Superior temporal gyrus (tissue), 1 donor: ENCODE data around the gene HK1.
"Not testable (repeated sequence)": the region's sequence is repeated elsewhere in the genome, so short reads cannot be mapped to it uniquely, and the experiment has no call there.

ENCODE experiments used
- DNase-seq: peaks from one replicate; pipeline ENCODE4 v3.0.0-alpha.2; 2016; ENCODE audit errors: extremely low spot score

The HK1 gene

DNA sequence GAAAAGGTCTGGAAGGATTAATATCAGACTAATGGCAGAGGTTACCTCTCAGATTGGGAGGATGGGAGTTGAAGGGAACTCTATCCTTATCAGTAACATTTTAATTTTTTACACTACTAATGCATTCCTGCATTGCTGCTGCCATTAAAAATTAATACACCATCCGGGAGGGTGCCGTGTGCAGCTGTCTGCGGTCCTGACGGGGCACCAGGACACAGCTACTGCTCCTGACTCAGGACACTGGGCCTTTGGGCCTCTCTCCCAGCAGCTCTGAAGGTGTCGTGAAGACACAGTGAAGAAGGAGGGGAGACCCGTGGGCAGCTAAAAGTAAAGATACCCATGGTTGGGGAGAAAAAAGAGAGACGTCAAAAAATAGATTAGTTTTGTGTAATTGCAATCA, 23.4 kb upstream of the HK1 start:
- DNase-seq: no peak

DNA sequence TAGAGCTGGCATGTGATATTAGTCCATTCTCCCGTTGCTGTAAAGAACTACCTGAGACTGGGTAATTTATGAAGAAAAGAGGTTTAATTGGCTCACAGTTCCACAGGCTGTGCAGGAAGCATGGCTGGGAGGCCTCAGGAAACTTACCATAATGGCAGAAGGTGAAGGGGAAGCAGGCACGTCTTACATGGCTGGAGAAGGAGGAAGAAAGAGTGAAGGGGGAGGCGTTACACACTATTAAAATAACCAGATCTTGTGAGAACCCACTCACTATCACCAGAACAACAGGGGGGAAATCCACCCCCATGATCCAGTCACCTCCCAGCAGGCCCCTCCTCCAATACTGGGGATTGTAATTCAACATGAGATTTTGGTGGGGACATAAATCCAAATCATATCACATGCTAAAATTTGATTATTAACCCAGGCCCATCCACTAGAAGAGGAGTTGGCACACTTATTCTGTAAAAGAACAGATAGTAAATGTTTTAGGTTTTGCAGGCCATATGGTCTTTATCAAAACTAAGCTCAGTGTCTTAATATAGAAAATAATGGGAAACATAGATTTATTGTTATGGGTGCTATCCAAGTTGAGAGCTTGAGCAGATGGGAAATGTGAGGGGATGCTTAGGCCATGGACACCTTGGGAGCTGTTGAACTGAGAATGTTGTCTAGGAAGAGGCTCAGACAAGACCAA, 18.6 kb upstream of the HK1 start:
- DNase-seq: no peak

DNA sequence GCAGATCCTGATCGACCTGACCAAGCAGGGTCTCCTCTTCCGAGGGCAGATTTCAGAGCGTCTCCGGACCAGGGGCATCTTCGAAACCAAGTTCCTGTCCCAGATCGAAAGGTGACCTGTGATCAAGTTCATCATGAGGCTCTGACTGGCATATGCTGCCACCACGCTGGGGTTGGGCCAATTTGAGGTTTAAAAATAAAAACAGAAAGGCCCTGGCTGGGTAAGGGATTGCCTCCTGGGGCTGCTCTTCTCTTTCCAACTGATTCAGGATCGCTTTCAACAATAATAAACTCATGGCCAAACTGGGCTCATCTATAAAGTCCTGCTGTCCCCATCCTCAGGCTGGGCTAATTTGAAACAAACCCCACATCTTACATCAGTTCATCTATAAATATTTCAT, 17.1 kb upstream of the HK1 start:
- DNase-seq: no peak

DNA sequence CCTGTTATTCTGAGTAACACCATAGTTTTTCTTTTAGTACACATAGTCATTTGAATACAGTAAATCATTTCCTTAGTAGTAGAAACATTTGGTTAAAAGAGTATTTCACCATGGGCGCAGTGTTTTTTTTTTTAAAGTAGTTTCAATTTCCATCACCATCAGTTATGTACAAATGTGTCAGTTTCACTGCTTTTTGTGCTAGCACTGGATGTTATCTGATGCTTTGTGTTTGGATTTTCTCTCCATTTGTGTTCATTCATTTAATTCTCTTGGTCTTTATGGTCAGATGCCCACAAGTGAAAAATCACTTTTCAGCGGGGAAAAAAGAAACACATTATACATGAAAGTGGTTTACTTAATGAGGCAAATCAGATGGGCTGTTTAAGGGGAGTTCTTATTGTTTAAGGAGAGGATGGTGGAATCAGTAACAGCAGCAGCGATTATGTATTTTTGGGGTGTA, 16.0 kb upstream of the HK1 start:
- DNase-seq: no peak

DNA sequence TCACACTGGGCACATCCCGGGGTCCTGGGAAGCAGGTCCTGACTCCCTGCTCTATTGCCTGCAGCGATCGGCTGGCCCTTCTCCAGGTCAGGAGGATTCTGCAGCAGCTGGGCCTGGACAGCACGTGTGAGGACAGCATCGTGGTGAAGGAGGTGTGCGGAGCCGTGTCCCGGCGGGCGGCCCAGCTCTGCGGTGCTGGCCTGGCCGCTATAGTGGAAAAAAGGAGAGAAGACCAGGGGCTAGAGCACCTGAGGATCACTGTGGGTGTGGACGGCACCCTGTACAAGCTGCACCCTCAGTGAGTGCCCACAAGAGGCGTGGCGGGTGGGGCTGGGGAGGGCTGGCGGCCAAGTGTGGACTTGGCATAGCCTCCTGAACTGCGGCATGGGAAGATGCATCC, 12.8 kb upstream of the HK1 start:
- DNase-seq: no peak

DNA sequence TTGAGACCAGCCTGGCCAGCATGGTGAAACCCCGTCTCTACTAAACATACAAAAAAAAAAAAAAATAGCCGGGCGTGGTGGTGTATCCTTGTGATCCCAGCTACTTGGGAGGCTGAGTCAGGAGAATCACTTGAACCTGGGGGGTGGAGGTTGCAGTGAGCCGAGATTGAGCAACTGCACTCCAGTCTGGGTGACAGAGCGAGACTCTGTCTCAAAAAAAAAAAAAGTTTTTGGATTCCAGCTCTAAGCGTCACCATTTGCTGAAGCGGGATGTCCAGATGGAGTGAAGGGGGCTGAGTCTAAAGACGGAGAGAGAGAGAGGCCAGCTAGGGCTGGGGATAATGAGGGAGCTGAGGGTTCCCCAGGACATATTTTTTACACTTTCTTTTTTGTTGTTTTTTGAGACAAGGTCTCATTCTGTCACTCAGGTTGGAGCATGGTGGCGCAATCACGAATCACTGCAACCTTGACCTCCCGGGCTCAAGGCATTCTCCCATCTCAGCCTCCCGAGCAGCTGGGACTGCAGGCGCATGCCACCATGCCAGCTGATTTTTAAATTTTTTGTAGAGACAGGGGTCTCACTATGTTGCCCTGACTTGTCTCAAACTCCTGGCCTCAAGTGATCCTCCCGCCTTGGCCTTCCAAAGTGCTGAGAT, 9.4 kb upstream of the HK1 start:
- DNase-seq: no peak

DNA sequence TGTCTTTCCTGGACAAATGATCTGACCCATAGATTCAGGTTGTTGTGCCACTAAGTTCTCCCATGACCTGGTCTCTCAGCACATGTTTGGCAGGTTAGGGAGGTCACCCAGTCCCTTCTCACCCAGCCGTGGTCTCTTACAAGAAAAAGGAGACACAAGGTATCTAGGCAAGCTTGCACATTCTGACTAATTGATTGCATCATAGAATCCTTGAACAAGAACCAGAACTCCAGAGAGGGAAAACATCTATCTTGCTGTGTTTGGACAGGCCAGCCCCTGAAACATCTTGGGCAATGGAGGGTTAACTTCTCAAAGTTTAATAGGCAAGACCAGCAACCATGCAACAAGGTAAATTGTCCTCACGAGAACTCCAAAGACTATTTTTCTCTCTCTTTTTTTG, 8.5 kb upstream of the HK1 start:
- DNase-seq: no peak

DNA sequence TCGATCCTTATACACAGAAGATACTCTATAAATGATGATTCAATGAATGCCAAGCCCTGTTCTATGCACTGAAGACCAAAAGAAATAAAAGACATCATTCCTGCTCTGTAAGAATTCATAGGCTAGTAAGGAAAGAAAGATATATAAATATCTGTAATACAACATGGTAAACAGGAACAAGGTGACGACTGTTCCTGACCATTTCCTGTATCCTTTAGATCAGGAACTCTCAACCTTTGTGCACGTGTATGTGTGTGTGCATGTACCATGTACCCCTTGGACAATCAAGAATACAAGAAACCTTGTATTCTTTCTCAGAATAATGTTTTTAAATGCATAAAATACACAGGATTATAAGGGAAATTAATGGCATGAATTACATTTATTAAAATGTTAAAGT, 7.3 kb upstream of the HK1 start:
- no peak for DNase-seq

DNA sequence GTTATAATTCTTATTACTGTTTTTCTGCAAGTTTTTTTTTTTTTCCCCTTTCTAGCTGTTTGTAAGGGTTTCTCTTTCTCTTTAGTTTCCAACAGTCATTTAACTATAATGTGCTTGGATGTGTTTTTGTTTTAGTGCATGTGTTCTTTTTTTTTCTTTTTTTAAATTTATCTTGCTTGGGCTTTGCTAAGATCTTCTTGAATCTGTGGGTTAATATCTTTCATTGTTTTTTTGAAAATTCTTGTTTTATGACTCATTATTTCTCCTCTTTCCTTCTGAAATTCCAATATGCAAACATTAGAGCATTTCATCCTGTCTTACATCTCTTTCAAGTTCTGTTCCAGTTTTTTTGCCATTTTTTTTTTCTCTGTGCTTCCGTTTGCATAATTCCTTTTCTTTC, 5.7 kb upstream of the HK1 start:
- DNase-seq: no peak

DNA sequence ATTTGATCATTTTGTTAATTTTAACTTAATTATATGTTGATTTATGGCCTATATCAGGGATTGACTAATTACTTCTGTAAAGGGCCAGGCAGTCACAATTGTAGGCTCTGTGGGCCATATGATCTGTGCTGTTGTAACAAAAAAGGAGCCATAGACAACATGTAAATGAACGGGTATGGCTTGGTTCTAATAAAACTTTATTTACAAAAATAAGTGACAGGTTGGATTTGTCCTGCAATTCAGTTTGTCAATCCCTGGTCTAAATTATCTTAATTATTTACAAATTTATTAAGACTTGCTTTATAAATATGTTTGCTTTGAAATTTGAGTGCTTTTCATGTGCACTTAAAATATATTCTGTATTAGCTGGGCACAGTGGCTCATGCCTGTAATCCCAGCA, 2.9 kb upstream of the HK1 start:
- DNase-seq: no peak

DNA sequence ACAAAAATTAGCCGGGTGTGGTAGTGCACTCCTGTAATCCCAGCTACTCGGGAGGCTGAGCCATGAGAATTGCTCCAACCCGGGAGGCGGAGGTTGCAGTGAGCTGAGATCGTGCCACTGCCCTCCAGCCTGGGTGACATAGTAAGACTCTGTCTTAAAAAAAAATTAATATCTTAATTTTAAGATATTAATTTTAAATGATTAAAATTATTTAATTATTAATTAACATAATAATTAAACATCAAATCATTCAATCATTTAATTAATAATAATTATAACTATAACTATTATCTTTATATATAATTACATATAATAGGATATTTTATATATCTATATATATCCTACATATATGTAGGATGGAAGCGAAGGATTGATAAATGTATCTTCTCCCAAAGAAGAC, 1.8 kb upstream of the HK1 start:
- no peak for DNase-seq

DNA sequence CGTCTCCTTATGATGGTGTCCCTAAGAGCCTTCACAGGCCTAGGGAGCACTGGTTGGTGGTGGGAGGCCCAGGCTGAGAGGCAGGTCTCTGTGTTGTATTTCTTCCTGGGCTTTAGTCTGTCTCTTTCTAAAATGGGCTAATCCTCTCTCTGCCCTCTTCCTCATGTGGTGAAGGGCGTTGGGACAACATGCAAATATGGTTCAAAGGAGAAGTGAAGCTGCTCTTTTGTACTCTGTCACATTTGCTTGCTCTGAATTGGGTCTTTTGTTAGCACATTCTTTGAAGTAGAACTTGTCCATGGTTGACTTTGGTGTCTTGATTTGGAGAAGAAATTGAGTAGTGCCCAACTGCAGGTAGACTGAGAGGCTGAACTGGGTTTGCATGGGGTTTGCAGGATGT, 814 bp downstream of the HK1 start:
- no peak for DNase-seq

DNA sequence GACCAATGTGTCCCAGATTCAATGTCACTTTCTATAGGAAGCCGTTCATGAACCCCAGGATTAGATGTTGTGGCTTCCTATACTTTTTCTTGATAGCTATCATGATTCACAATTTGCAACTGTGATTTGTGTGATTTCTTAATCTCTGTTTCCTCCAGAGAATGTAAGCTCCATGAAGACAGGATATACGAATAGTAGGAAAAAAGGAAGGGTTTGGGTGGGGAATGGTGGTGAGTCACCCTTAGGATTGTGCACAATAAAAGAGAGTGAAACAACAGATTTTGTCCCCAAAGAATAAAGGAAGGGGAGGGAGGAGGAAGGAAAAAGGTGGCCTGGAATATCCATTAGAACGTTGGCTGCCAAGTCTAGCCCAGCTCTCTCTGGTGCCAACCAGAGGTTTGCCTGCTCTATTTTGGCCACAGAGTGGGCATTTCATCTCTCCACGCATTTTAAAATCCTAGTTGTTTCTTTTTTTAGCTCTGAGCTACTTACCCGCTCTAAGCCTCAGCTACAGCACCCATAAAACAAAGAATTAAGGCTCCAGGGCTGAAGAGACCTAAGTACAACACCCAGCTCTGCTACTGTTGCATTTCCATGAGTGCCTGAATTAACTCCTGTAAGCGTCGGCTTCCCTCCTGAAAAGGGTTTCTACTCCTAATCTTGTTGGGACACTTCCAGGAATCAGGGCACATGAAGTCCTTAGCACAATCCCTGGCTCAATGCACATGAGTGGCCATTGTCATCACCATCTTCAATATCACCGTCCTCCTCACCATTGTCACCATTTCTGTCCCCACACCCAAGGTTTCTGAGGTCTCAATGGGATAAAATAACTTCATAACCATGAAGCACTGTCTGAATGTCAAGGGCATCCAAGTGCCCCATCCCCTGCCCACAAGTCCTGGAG, 3.5 kb downstream of the HK1 start:
- DNase-seq: no peak

DNA sequence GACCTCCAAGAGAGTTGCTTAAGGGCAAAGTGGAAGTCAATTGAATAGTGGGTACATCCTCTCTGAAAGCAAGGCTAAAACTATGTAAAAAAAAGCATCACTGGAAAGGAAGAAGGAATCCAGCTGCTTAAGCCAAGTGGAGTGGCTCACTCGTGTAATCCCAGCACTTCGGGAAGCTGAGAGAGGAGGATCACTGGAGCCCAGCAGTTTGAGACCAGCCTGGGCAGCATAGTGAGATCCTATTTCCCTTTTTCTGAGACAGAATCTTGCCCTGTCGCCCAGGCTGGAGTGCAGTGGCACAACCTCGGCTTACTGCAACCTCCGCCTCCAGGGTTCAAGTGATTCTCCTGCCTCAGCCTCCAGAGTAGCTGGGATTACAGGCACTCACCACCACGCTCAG, 6.1 kb downstream of the HK1 start:
- DNase-seq: not testable (repeated sequence)

DNA sequence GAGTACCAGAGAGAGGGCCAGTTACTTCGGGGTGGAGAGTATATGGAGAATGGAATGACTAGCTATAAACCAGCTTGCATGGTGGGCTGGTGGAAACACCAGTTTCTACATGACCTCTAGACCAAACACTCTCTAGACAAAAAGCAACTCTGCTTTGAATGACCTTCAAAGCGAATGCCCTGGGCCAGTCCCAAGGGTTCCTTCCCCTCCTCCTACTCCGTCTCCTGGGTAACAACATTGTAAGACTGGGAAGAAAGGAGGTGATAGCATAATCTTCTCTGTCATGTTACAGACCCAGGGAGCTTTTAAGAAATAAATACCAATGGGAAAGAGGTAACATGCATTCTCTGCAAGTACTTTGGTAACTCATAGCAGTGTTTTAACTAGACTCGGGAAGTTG, 7.4 kb downstream of the HK1 start:
- no peak for DNase-seq

DNA sequence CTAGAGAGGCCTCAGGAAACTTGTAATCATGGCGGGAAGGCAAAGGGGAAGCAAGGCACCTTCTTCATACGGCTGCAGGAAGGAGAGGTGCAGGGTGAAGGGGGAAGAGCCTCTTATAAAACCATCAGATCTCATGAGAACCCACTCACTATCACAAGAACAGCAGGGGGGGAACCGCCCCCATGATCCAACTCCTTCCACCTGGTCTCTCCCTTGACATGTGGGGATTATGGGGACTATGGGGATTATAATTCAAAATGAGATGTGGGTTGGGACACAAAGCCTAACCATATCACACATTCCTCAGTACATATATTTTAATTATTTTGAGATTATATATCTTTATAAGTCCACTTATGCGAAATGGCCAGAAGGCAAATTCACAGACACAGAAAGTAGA, 8.9 kb downstream of the HK1 start:
- no peak for DNase-seq

DNA sequence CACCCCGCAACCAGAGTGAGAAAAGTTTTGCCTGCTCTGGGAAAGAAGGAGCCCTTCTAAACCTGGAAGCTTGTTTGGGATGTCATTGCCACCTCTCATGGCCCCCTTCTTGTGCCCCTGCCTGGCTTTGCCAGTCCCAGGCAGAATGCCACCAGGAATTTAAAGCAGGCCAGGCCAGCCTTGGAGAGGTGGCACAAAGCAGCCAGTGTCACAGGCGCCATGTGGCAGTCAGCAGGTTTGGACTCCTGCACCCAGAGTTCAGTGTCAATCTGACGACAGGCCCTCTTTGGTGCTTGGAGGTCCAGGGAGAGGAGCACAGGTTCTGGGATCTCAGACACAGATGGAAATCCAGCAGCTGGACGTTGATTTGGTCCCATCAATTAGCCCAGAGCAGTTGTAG, 12.7 kb downstream of the HK1 start:
- DNase-seq: no peak

DNA sequence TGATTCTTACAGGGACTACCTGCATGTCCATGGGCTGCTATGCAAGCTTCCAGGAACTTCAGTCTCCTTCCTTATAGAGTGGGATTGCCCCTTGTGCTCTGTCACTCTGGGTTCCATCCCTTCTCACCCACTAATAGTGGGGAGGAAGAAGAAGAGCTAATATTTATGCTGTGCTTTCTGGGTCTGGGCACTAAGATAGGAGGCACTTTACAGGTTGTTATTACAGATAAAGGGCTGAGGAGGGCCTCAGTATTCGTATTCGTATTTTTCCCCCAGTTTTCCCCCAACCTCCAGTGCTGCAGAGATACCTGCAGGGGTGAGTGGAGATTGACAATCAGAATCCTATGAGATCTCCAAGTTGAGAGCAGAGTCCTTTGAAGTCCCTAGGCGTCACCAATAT, 14.2 kb downstream of the HK1 start:
- DNase-seq: no peak

DNA sequence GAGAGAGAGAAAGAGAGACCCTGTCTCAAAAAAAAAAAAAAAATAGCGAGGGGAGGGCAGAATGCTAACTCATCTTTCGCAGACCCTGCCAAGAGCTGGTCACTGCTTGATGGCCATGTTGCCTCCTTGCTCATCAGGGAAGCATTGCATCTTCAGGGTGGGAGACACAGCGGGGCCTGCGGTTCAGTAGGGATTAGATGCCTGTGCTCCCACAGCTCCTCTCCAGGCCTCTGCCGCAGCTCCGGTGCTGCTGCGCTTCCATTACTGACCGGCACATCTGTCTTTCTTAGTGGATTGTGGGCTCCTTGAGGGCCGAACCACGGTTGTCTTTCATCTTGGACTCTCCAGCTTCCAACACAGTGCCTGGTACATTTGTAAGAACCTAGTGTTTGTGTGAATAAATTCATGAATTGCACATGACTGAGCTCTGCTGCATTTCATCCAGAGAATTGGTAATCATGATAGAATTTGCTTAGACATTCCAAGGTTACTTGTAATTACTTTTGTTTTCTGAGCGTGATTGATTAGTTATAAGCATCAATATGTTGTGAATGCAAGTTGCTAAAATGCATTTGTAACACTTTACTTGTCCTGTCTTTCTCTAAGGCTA, 16.8 kb downstream of the HK1 start:
- DNase-seq: no peak

DNA sequence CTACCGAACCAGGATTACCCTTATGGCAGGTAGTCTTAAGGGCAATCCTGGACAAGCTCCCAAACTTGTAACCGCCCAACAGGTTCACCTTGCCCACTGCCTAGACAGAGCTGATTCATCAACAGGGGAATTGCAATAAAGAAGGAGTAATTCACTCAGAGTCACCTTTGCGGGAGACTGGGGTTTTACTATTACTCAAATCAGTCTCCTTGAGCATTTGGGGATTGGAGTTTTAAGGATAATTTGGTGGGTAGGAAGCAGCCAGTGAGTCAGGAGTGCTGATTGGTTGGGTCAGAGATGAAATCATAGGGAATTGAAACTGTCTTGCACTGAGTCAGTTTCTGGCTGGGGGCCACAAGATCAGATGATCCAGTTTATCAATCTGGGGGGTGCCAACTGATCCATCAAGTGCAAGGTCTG, 25.3 kb downstream of the HK1 start:
- DNase-seq: no peak

DNA sequence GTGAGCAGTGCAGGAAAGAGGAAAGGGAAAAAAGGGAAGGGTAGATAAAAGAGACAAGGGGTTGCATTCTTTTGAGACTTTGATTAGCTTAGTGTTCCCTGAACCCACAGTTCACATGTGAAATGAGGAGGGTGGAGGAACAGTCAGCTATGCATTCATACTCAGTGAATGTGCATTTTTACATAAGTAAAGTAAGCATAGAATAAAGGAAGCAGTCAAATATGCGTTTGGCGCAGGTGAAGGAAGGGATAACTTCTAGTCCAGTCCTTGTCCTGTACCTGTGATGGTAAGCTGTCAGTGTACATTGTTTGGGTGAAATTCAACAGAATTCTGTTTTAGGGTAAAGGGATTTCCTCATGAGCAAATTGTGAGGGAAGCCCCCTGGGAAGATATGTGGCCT, 28.1 kb downstream of the HK1 start:
- no peak for DNase-seq

DNA sequence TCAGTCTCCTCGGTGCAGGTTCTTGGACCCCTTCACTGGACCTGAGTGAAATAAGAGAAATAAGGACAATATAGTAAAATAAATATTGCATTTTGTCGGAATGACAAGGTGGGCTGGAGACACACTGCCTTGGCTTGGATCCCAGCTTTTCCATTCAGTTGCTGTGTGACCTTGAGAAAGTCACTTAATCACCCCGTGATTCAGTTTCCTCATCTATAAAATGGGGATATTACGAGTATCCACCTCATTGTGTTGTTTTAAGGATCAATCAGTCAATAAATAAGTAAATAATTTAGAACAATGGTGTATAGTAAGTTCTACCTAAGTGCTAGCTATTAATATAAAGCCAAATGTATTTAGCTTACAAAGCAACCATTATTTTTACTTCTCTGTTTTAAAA, 29.1 kb downstream of the HK1 start:
- no peak for DNase-seq
